Right atrium auricular region (tissue), 2 donors: Measurements from ENCODE around the gene PREPL. TPM values are rescaled to one million over a fixed set of nuclear protein-coding genes. Genes with fewer than 3 reads are reported as not detected.

ENCODE experiments used
- DNase-seq: peaks from one replicate; pipeline ENCODE4 v3.0.0-alpha.2; 2019; ENCODE audit warnings: low spot score
- H3K27ac ChIP-seq, 2 donors: fragments of 200-600 bp; sonication (generic); 1 replicate in 1 of 2; 2 replicates in 1 of 2; pipeline ENCODE4 v1.5.1; 2016 to 2019
- H3K27me3 ChIP-seq, 2 donors: fragments of 200-600 bp; sonication (generic); one replicate each; pipeline versions ENCODE4 v1.5.1 to v1.6.0; 2017 to 2019
- H3K36me3 ChIP-seq: fragments of 200-600 bp; sonication (generic); one replicate; pipeline ENCODE4 v1.5.1; 2016
- H3K4me1 ChIP-seq, 2 donors: fragments of 200-600 bp; sonication (generic); one replicate each; pipeline versions ENCODE4 v1.5.1 to v1.6.0; 2017 to 2019
- H3K4me3 ChIP-seq, 2 donors: fragments of 200-600 bp; sonication (generic); 1 replicate in 1 of 2; 2 replicates in 1 of 2; pipeline ENCODE4 v1.5.1; 2017 to 2019; ENCODE audit warnings: mild to moderate bottlenecking in 1 of 2, moderate library complexity in 1 of 2
- H3K9me3 ChIP-seq, 2 donors: fragments of 200-600 bp; sonication (generic); one replicate each; pipeline ENCODE4 v1.5.1; 2019
- total RNA-seq, 2 donors: library from RNA; depleted of rRNA; stranded (reverse); fragments of >200 nt; gene quantifications; one replicate each; pipeline ENCODE4 v1.1.0, GENCODE V29; 2016
- TF ChIP-seq, protein P1 (sequence below), 2 donors: fragments of 200-600 bp; sonication (generic); IDR thresholded peaks; one replicate each; pipeline ENCODE4 v1.5.1; 2019; ENCODE audit warnings: antibody characterized with exemption in 2 of 2

The PREPL gene
- total RNA-seq, 2 donors from 2014 or later: 71.5 to 98.5 TPM

DNA sequence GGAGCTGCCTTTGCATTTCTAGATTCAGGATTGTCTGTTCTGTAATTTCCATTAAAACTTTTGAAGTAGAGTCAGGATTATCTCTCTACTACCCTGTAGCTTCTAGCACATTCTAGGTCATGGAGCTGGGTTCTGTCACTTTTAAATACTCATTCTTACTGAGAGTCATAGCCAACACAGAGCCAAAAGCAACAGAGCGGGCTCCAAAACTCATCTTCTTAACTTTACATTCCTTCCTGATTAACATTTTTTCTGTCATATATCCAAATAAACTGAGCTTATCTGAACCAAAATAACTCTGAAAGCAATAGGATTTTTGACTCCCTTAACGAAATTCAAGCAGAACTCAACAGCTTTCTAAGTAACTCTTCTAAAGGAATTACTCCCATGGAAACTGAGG lies 12.9 kb downstream of the PREPL start:
- DNase-seq: no peak

DNA sequence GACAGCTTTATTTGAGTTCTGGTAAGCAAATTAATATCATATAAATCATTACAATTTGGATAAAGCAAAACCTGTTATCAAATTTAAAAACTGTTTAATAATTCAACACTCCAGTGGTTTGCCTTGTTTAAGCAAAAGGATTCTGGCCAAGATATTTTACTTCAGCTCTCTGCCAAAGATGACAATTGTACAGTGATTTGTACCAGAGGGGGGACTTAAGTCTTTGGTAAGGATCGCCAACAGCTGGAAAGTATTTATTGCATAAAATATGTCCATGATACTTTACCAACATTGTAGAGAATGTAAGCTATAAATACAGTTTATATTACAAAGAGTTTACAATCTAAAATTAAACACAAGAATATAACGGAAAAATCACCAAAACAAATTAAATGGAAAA lies 13.8 kb downstream of the PREPL start:
- no peak for DNase-seq
- H3K27ac ChIP-seq: no peak overlapping the region
- H3K9me3 ChIP-seq: no peaks in the 10 kb centered on the region
- H3K36me3 ChIP-seq: peaks cover 13% of the 10 kb centered on the region
- no peaks in the 10 kb centered on the region for H3K27me3 ChIP-seq
- peaks cover 0 to 36% of the 10 kb centered on the region in 2 donors for H3K4me1 ChIP-seq
- TF ChIP-seq, protein P1, sequence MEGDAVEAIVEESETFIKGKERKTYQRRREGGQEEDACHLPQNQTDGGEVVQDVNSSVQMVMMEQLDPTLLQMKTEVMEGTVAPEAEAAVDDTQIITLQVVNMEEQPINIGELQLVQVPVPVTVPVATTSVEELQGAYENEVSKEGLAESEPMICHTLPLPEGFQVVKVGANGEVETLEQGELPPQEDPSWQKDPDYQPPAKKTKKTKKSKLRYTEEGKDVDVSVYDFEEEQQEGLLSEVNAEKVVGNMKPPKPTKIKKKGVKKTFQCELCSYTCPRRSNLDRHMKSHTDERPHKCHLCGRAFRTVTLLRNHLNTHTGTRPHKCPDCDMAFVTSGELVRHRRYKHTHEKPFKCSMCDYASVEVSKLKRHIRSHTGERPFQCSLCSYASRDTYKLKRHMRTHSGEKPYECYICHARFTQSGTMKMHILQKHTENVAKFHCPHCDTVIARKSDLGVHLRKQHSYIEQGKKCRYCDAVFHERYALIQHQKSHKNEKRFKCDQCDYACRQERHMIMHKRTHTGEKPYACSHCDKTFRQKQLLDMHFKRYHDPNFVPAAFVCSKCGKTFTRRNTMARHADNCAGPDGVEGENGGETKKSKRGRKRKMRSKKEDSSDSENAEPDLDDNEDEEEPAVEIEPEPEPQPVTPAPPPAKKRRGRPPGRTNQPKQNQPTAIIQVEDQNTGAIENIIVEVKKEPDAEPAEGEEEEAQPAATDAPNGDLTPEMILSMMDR (IDR thresholded peaks at IDR 0.05): no peak
- H3K4me3 ChIP-seq: no peak overlapping the region

More for the DNA sequence above, 12.9 kb downstream of the PREPL start:
- Histone ChIP-seq H3K27ac (peak overlapping the region; percentile 9 to 38), H3K4me1 (peaks cover 0 to 36% of the 10 kb centered on the region in 2 donors), H3K27me3 (no peaks in the 10 kb centered on the region), H3K36me3 (peaks cover 6% of the 10 kb centered on the region), H3K4me3 (no peak overlapping the region), H3K9me3 (no peaks in the 10 kb centered on the region)
- TF ChIP-seq, protein P1 (IDR thresholded peaks at IDR 0.05): no peak

DNA sequence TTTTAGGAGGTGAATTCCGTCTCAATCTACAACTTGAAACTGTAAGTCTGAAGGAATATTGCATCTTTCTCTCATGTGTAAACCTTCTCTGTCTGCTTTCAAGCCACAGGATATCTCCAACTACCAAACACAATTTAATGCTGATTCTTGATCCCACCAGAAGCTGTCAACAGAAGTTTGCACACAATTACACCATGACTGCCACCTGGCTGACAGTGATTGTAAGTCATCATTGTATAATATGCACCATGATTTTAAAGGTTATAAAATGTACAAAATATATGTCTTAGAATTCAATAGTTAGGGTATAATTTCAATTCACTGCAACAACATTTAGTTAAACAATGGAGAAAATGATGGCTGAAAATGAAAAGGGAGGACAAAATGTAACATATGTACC lies 18.4 kb downstream of the PREPL start:
- TF ChIP-seq, protein P1 (IDR thresholded peaks at IDR 0.05): no peak
- H3K4me1 ChIP-seq: peaks cover 0 to 9% of the 10 kb centered on the region in 2 donors
- peaks cover 44% of the 10 kb centered on the region for H3K36me3 ChIP-seq
- no peak overlapping the region for H3K4me3 ChIP-seq
- no peak overlapping the region for H3K27ac ChIP-seq
- H3K27me3 ChIP-seq: no peaks in the 10 kb centered on the region
- no peak for DNase-seq
- H3K9me3 ChIP-seq: no peaks in the 10 kb centered on the region

DNA sequence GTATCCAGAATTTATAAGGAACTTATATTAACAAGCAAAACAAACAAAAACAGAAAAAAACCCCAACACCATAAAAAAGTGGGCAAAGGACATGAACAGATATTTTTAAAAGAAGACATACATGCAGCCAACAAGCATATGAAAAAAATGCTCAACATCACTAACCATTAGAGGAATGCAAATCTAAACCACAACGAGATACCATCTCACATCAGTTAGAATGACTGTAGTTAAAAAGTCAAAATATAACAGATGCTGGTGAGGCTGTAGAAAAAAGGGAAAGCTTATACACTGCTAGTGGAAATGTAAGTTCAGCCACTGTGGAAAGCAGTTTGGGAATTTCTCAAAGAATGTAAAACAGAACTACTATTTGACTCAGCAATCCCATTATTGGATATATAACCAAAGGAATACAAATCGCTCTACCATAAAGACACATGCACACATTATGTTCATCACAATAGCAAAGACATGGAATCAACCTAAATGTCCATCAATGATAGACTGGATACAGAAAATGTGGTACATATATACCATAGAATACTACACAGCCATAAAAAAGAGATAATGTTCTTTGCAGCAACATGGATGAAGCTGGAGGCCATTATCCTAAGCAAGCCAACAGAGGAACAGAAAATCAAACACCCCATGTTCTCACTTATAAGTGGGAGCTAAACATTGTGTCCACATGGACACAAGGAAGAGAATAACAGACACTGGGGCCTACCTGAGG lies 25.3 kb downstream of the PREPL start:
- Histone ChIP-seq H3K27ac (no peak overlapping the region), H3K36me3 (peaks cover 40% of the 10 kb centered on the region), H3K4me1 (peaks cover 0 to 18% of the 10 kb centered on the region in 2 donors), H3K9me3 (no peaks in the 10 kb centered on the region), H3K4me3 (no peak overlapping the region), H3K27me3 (no peaks in the 10 kb centered on the region)
- TF ChIP-seq, protein P1 (IDR thresholded peaks at IDR 0.05): no peak
- no peak for DNase-seq

DNA sequence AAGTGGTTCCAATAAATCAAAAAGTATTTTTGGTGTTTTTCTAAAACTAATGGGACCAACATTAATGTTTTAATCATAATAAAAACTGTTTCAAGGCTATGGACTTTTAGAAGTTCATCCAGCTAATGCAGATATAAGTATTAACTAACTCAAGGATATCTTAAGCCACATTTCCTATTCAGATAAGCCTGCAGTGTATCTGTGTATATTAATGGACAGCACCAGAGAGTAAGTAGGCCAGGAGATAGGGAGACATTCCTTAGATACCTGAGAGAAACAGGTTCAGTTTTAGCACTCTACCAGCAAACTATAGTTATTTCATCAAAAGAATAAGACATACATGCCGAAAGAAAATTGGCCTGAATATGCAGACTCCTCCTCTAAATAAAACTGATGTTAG lies 27.3 kb downstream of the PREPL start:
- Histone ChIP-seq H3K27me3 (no peaks in the 10 kb centered on the region), H3K27ac (peak overlapping the region in 1 of 2 donors; percentile 27), H3K4me3 (no peak overlapping the region), H3K9me3 (no peaks in the 10 kb centered on the region), H3K36me3 (peaks cover 44% of the 10 kb centered on the region), H3K4me1 (peaks cover 0 to 18% of the 10 kb centered on the region in 2 donors)
- no peak for DNase-seq
- TF ChIP-seq, protein P1 (IDR thresholded peaks at IDR 0.05): no peak

DNA sequence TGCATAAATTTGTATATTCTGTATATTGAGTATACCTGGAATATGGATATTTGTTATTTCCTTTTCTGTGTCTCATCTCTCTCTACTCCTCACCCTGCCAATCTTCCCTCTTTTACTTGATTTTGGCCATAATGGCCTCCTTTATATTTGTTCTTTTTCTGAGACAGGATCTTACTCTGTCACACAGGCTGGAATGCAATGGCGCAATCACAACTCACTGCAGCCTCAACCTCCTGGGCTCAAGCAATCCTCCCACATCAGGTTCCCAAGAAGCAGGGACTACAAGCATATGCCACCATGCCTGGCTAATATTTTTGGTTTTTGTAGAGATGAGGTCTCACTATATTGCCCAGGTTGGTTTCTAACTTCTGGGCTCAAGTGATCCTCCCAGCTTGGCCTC lies 30.5 kb downstream of the PREPL start:
- no peaks in the 10 kb centered on the region for H3K27me3 ChIP-seq
- H3K27ac ChIP-seq: no peak overlapping the region
- H3K4me1 ChIP-seq: peaks cover 0 to 27% of the 10 kb centered on the region in 2 donors
- no peaks in the 10 kb centered on the region for H3K9me3 ChIP-seq
- TF ChIP-seq, protein P1 (IDR thresholded peaks at IDR 0.05): no peak
- H3K4me3 ChIP-seq: no peak overlapping the region
- peaks cover 48% of the 10 kb centered on the region for H3K36me3 ChIP-seq
- no peak for DNase-seq
